Measurements from ENCODE around the gene DGLUCY.
"Not testable (repeated sequence)": the region's sequence is repeated elsewhere in the genome, so short reads cannot be mapped to it uniquely, and the experiment has no call there.

DGLUCY gene

GRCh38 chr14:91116913-91117588 lies 3.2 kb downstream of the DGLUCY start:
- no peak for ATAC-seq (ENCODE audit: low read depth)
- Mint-ChIP-seq H3K27ac (peak overlapping the region; percentile 89), H3K4me3 (peak overlapping the region; percentile 3)

GRCh38 chr14:91117960-91118359 lies 4.1 kb downstream of the DGLUCY start:
- ATAC-seq (ENCODE audit: low read depth) (no peak), DNase-seq (ENCODE audit: low spot score in 2 of 2) (no peak)
- Mint-ChIP-seq H3K4me3 (no peak overlapping the region), H3K9me3 (no peaks in the 10 kb centered on the region), H3K27me3 (no peaks in the 10 kb centered on the region), H3K4me1 (peaks cover 47% of the 10 kb centered on the region), H3K36me3 (peaks cover 35% of the 10 kb centered on the region), H3K27ac (peak overlapping the region; percentile 89)

More at GRCh38 chr14:91116913-91117588, 3.2 kb downstream of the DGLUCY start:
- Mint-ChIP-seq H3K4me1 (peaks cover 46% of the 10 kb centered on the region), H3K36me3 (peaks cover 35% of the 10 kb centered on the region), H3K27me3 (no peaks in the 10 kb centered on the region), H3K9me3 (no peaks in the 10 kb centered on the region)
- DNase-seq (ENCODE audit: low spot score in 2 of 2): no peak

- Mint-ChIP-seq H3K9me3 (no peaks in the 10 kb centered on the region), H3K27ac (no peak overlapping the region), H3K4me3 (no peak overlapping the region), H3K27me3 (no peaks in the 10 kb centered on the region), H3K4me1 (peaks cover 43% of the 10 kb centered on the region), H3K36me3 (peaks cover 35% of the 10 kb centered on the region)
- ATAC-seq (ENCODE audit: low read depth): no peak
- DNase-seq (ENCODE audit: low spot score in 2 of 2): no peak
Measured at GRCh38 chr14:91118511-91119068, 4.7 kb downstream of the DGLUCY start.

- Mint-ChIP-seq H3K9me3 (no peaks in the 10 kb centered on the region), H3K4me1 (peaks cover 44% of the 10 kb centered on the region), H3K36me3 (peaks cover 38% of the 10 kb centered on the region), H3K27ac (peak overlapping the region; percentile 9), H3K27me3 (no peaks in the 10 kb centered on the region), H3K4me3 (peak overlapping the region; percentile 11)
- DNase-seq (ENCODE audit: low spot score in 2 of 2): no peak
- ATAC-seq (ENCODE audit: low read depth): no peak
Measured at GRCh38 chr14:91119556-91120311, 5.9 kb downstream of the DGLUCY start.

GRCh38 chr14:91123201-91123600 lies 9.3 kb downstream of the DGLUCY start:
- no peaks in the 10 kb centered on the region for H3K9me3 Mint-ChIP-seq
- H3K27me3 Mint-ChIP-seq: no peaks in the 10 kb centered on the region
- ATAC-seq (ENCODE audit: low read depth): no peak
- H3K27ac Mint-ChIP-seq: peak overlapping the region; percentile 82
- H3K4me1 Mint-ChIP-seq: peaks cover 38% of the 10 kb centered on the region
- DNase-seq (ENCODE audit: low spot score in 2 of 2): no peak
- no peak overlapping the region for H3K4me3 Mint-ChIP-seq
- H3K36me3 Mint-ChIP-seq: peaks cover 44% of the 10 kb centered on the region

GRCh38 chr14:91124406-91125270 lies 10.8 kb downstream of the DGLUCY start:
- peak overlapping the region; percentile 82 for H3K27ac Mint-ChIP-seq
- not testable (repeated sequence) for H3K27me3 Mint-ChIP-seq; H3K9me3 Mint-ChIP-seq; DNase-seq (ENCODE audit: low spot score in 2 of 2)
- H3K36me3 Mint-ChIP-seq: peaks cover 35% of the 10 kb centered on the region
- peaks cover 36% of the 10 kb centered on the region for H3K4me1 Mint-ChIP-seq
- peak overlapping the region; percentile 18 for H3K4me3 Mint-ChIP-seq
- peak; percentile 49 for ATAC-seq (ENCODE audit: low read depth)

- Mint-ChIP-seq H3K27ac (peak overlapping the region; percentile 82), H3K27me3 (no peaks in the 10 kb centered on the region), H3K36me3 (peaks cover 36% of the 10 kb centered on the region), H3K4me3 (no peak overlapping the region), H3K4me1 (peaks cover 33% of the 10 kb centered on the region), H3K9me3 (no peaks in the 10 kb centered on the region)
- no peak for DNase-seq (ENCODE audit: low spot score in 2 of 2)
- peak; percentile 52 for ATAC-seq (ENCODE audit: low read depth)
Measured at GRCh38 chr14:91125271-91125660, 11.4 kb downstream of the DGLUCY start.

- Mint-ChIP-seq H3K4me3 (no peak overlapping the region), H3K36me3 (peaks cover 34% of the 10 kb centered on the region), H3K27ac (no peak overlapping the region)
Measured at GRCh38 chr14:91125801-91126200, 11.9 kb downstream of the DGLUCY start.

GRCh38 chr14:91126761-91127160 lies 12.9 kb downstream of the DGLUCY start:
- Mint-ChIP-seq H3K27ac (no peak overlapping the region), H3K27me3 (no peaks in the 10 kb centered on the region), H3K36me3 (peaks cover 32% of the 10 kb centered on the region), H3K4me1 (peaks cover 24% of the 10 kb centered on the region), H3K4me3 (no peak overlapping the region), H3K9me3 (no peaks in the 10 kb centered on the region)
- ATAC-seq (ENCODE audit: low read depth): no peak
- DNase-seq (ENCODE audit: low spot score in 2 of 2): no peak

More at GRCh38 chr14:91125801-91126200, 11.9 kb downstream of the DGLUCY start:
- Mint-ChIP-seq H3K27me3 (no peaks in the 10 kb centered on the region), H3K4me1 (peaks cover 31% of the 10 kb centered on the region), H3K9me3 (no peaks in the 10 kb centered on the region)
- ATAC-seq (ENCODE audit: low read depth) (no peak), DNase-seq (ENCODE audit: low spot score in 2 of 2) (no peak)

GRCh38 chr14:91127401-91127801 lies 13.5 kb downstream of the DGLUCY start:
- Mint-ChIP-seq H3K4me1 (peaks cover 24% of the 10 kb centered on the region), H3K9me3 (no peaks in the 10 kb centered on the region), H3K27me3 (no peaks in the 10 kb centered on the region), H3K27ac (no peak overlapping the region), H3K4me3 (no peak overlapping the region), H3K36me3 (peaks cover 31% of the 10 kb centered on the region)
- DNase-seq (ENCODE audit: low spot score in 2 of 2) (no peak), ATAC-seq (ENCODE audit: low read depth) (no peak)

- Mint-ChIP-seq H3K9me3 (no peaks in the 10 kb centered on the region), H3K27me3 (no peaks in the 10 kb centered on the region), H3K4me1 (peaks cover 22% of the 10 kb centered on the region)
Measured at GRCh38 chr14:91127924-91128323, 14.1 kb downstream of the DGLUCY start.

GRCh38 chr14:91128699-91129098 lies 14.8 kb downstream of the DGLUCY start:
- Mint-ChIP-seq H3K4me3 (no peak overlapping the region), H3K27ac (peak overlapping the region; percentile 64), H3K9me3 (no peaks in the 10 kb centered on the region), H3K4me1 (peaks cover 23% of the 10 kb centered on the region), H3K27me3 (no peaks in the 10 kb centered on the region), H3K36me3 (peaks cover 34% of the 10 kb centered on the region)
- DNase-seq (ENCODE audit: low spot score in 2 of 2) (no peak), ATAC-seq (ENCODE audit: low read depth) (no peak)

More at GRCh38 chr14:91127924-91128323, 14.1 kb downstream of the DGLUCY start:
- Mint-ChIP-seq H3K4me3 (no peak overlapping the region), H3K27ac (peak overlapping the region; percentile 64), H3K36me3 (peaks cover 31% of the 10 kb centered on the region)
- DNase-seq (ENCODE audit: low spot score in 2 of 2) (no peak), ATAC-seq (ENCODE audit: low read depth) (no peak)

- ATAC-seq (ENCODE audit: low read depth): no peak
- Mint-ChIP-seq H3K9me3 (no peaks in the 10 kb centered on the region), H3K4me1 (peaks cover 21% of the 10 kb centered on the region), H3K36me3 (peaks cover 36% of the 10 kb centered on the region), H3K4me3 (no peak overlapping the region), H3K27me3 (no peaks in the 10 kb centered on the region), H3K27ac (peak overlapping the region; percentile 64)
- no peak for DNase-seq (ENCODE audit: low spot score in 2 of 2)
Measured at GRCh38 chr14:91129261-91129660, 15.4 kb downstream of the DGLUCY start.
